ENCODE results near the gene ULK4.
"Not testable (repeated sequence)": the region's sequence is repeated elsewhere in the genome, so short reads cannot be mapped to it uniquely, and the experiment has no call there.

The ULK4 gene

GRCh38 chr3:41569632-41570305, 392.1 kb downstream of the ULK4 start:
- H3K36me3 ChIP-seq (ENCODE audit: low read depth) = no peaks in the 10 kb centered on the region
- H3K27me3 ChIP-seq (ENCODE audit: insufficient read depth, poor library complexity, severe bottlenecking) = no peaks in the 10 kb centered on the region
- no peak overlapping the region for H3K4me3 ChIP-seq (ENCODE audit: severe bottlenecking)
- no peaks in the 10 kb centered on the region for H3K4me1 ChIP-seq (ENCODE audit: insufficient read depth, poor library complexity, severe bottlenecking)
- TF ChIP-seq CTCF (IDR thresholded peaks at IDR 0.05; ENCODE audit: poor library complexity, severe bottlenecking) = no peak
- no peaks in the 10 kb centered on the region for H3K9me3 ChIP-seq (ENCODE audit: severe bottlenecking)
- H3K27ac ChIP-seq (ENCODE audit: poor library complexity, severe bottlenecking) = no peak overlapping the region
- ATAC-seq (ENCODE audit: low read depth) = peak; percentile 40; the same call in 1 of the 3 replicates
- DNase-seq (ENCODE audit: low spot score) = no peak

GRCh38 chr3:41565948-41566514, 395.9 kb downstream of the ULK4 start:
- DNase-seq (ENCODE audit: low spot score) = no peak
- no peaks in the 10 kb centered on the region for H3K27me3 ChIP-seq (ENCODE audit: insufficient read depth, poor library complexity, severe bottlenecking)
- no peak for TF ChIP-seq CTCF (IDR thresholded peaks at IDR 0.05; ENCODE audit: poor library complexity, severe bottlenecking)
- H3K4me3 ChIP-seq (ENCODE audit: severe bottlenecking) = no peak overlapping the region
- no peaks in the 10 kb centered on the region for H3K9me3 ChIP-seq (ENCODE audit: severe bottlenecking)
- H3K27ac ChIP-seq (ENCODE audit: poor library complexity, severe bottlenecking) = no peak overlapping the region
- no peaks in the 10 kb centered on the region for H3K36me3 ChIP-seq (ENCODE audit: low read depth)
- no peaks in the 10 kb centered on the region for H3K4me1 ChIP-seq (ENCODE audit: insufficient read depth, poor library complexity, severe bottlenecking)
- ATAC-seq (ENCODE audit: low read depth) = no peak

GRCh38 chr3:41565003-41565402, 396.9 kb downstream of the ULK4 start:
- ATAC-seq (ENCODE audit: low read depth) = no peak
- TF ChIP-seq CTCF (IDR thresholded peaks at IDR 0.05; ENCODE audit: poor library complexity, severe bottlenecking) = no peak
- Histone ChIP-seq H3K4me3 (ENCODE audit: severe bottlenecking) (no peak overlapping the region), H3K9me3 (ENCODE audit: severe bottlenecking) (no peaks in the 10 kb centered on the region), H3K27ac (ENCODE audit: poor library complexity, severe bottlenecking) (no peak overlapping the region), H3K27me3 (ENCODE audit: insufficient read depth, poor library complexity, severe bottlenecking) (no peaks in the 10 kb centered on the region), H3K36me3 (ENCODE audit: low read depth) (no peaks in the 10 kb centered on the region), H3K4me1 (ENCODE audit: insufficient read depth, poor library complexity, severe bottlenecking) (no peaks in the 10 kb centered on the region)
- DNase-seq (ENCODE audit: low spot score) = no peak

- DNase-seq (ENCODE audit: low spot score); H3K36me3 ChIP-seq (ENCODE audit: low read depth); H3K4me3 ChIP-seq (ENCODE audit: severe bottlenecking); H3K27ac ChIP-seq (ENCODE audit: poor library complexity, severe bottlenecking); H3K27me3 ChIP-seq (ENCODE audit: insufficient read depth, poor library complexity, severe bottlenecking); H3K4me1 ChIP-seq (ENCODE audit: insufficient read depth, poor library complexity, severe bottlenecking); ATAC-seq (ENCODE audit: low read depth); H3K9me3 ChIP-seq (ENCODE audit: severe bottlenecking): not testable (repeated sequence)
Measured at GRCh38 chr3:41556245-41556644, 405.7 kb downstream of the ULK4 start.

GRCh38 chr3:41532976-41533375, 428.9 kb downstream of the ULK4 start:
- no peaks in the 10 kb centered on the region for H3K36me3 ChIP-seq (ENCODE audit: low read depth)
- H3K4me1 ChIP-seq (ENCODE audit: insufficient read depth, poor library complexity, severe bottlenecking) = no peaks in the 10 kb centered on the region
- no peaks in the 10 kb centered on the region for H3K27me3 ChIP-seq (ENCODE audit: insufficient read depth, poor library complexity, severe bottlenecking)
- H3K9me3 ChIP-seq (ENCODE audit: severe bottlenecking) = no peaks in the 10 kb centered on the region
- no peak overlapping the region for H3K4me3 ChIP-seq (ENCODE audit: severe bottlenecking)
- TF ChIP-seq CTCF (IDR thresholded peaks at IDR 0.05; ENCODE audit: poor library complexity, severe bottlenecking) = no peak
- ATAC-seq (ENCODE audit: low read depth) (no peak), DNase-seq (ENCODE audit: low spot score) (no peak)
- H3K27ac ChIP-seq (ENCODE audit: poor library complexity, severe bottlenecking) = no peak overlapping the region
